C4-2B (cell line): ENCODE data around the gene CPSF4L.

Source experiments
- CTCF ChIP-seq: fragments of 450-650 bp; conservative IDR thresholded peaks from 2 replicates; pipeline ENCODE4 v1.5.1; 2017; ENCODE audit warnings: mild to moderate bottlenecking
- ZFX ChIP-seq: fragments of 450-650 bp; IDR thresholded peaks from 2 replicates; pipeline ENCODE4 v1.6.1; 2017

- TF ChIP-seq CTCF (no peak), ZFX (no peak)
Measured at GRCh38 chr17:73227944-73228343, 33.7 kb downstream of the CPSF4L start.
